Measurements from ENCODE around the gene LUC7L3. TPM values are rescaled to one million over a fixed set of nuclear protein-coding genes. Genes with fewer than 3 reads are reported as not detected.
"Not testable (repeated sequence)": the region's sequence is repeated elsewhere in the genome, so short reads cannot be mapped to it uniquely, and the experiment has no call there.

The LUC7L3 gene
- total RNA-seq, 1 experiment from 2014 or later: 24.0 TPM

GRCh38 chr17:50708050-50709000 lies 11.1 kb upstream of the LUC7L3 start:
- peak; percentile 39 for DNase-seq (ENCODE audit: low read depth)

- DNase-seq (ENCODE audit: low read depth): not testable (repeated sequence)
These were observed 10.3 kb upstream of the LUC7L3 start for GRCh38 chr17:50709053-50709452.

GRCh38 chr17:50710025-50710424 lies 9.4 kb upstream of the LUC7L3 start:
- DNase-seq (ENCODE audit: low read depth): no peak

- no peak for DNase-seq (ENCODE audit: low read depth)
These were observed 8.8 kb upstream of the LUC7L3 start for GRCh38 chr17:50710650-50711049.

GRCh38 chr17:50712641-50713040 lies 6.8 kb upstream of the LUC7L3 start:
- DNase-seq (ENCODE audit: low read depth): no peak

GRCh38 chr17:50715471-50715870 lies 3.9 kb upstream of the LUC7L3 start:
- DNase-seq (ENCODE audit: low read depth): no peak

- no peak for DNase-seq (ENCODE audit: low read depth)
These were observed 756 bp downstream of the LUC7L3 start for GRCh38 chr17:50719924-50720794.

GRCh38 chr17:50721194-50722010 lies 2.0 kb downstream of the LUC7L3 start:
- peak; percentile 18 for DNase-seq (ENCODE audit: low read depth)

GRCh38 chr17:50722746-50723145 lies 3.3 kb downstream of the LUC7L3 start:
- no peak for DNase-seq (ENCODE audit: low read depth)

GRCh38 chr17:50724622-50725021 lies 5.2 kb downstream of the LUC7L3 start:
- not testable (repeated sequence) for DNase-seq (ENCODE audit: low read depth)

- DNase-seq (ENCODE audit: low read depth): no peak
These were observed 6.6 kb downstream of the LUC7L3 start for GRCh38 chr17:50725769-50726655.

- DNase-seq (ENCODE audit: low read depth): no peak
These were observed 8.7 kb downstream of the LUC7L3 start for GRCh38 chr17:50728112-50728429.

GRCh38 chr17:50728881-50729765 lies 9.7 kb downstream of the LUC7L3 start:
- DNase-seq (ENCODE audit: low read depth): no peak

GRCh38 chr17:50731575-50732460 lies 12.4 kb downstream of the LUC7L3 start:
- DNase-seq (ENCODE audit: low read depth): no peak

- no peak for DNase-seq (ENCODE audit: low read depth)
These were observed 15.9 kb downstream of the LUC7L3 start for GRCh38 chr17:50735287-50735686.

GRCh38 chr17:50737118-50737698 lies 17.8 kb downstream of the LUC7L3 start:
- DNase-seq (ENCODE audit: low read depth): no peak

- no peak for DNase-seq (ENCODE audit: low read depth)
These were observed 19.7 kb downstream of the LUC7L3 start for GRCh38 chr17:50739098-50739497.

GRCh38 chr17:50745631-50746030 lies 26.2 kb downstream of the LUC7L3 start:
- DNase-seq (ENCODE audit: low read depth): no peak

Data from M059J (cell line).